ENCODE results near the gene PLD6.
A peak's percentile ranks its signal among the peaks of the same experiment; 100 is the strongest.

The PLD6 gene

GRCh38 chr17:17217995-17218394, 11.9 kb upstream of the PLD6 start:
- Histone ChIP-seq H3K36me3 (ENCODE audit: control insufficient read depth in 1 of 2, insufficient read depth in 2 of 2, low read length in 2 of 2) (peaks cover 77 to 87% of the 10 kb centered on the region in 2 experiments), H2BK120ac (ENCODE audit: insufficient read depth, low read length, poor library complexity) (no peak overlapping the region), H2BK12ac (ENCODE audit: low read length) (no peak overlapping the region), H3K9ac (ENCODE audit: low read length) (no peak overlapping the region), H2BK5ac (ENCODE audit: low read depth, low read length, poor library complexity) (no peak overlapping the region), H4K8ac (ENCODE audit: low read depth, low read length) (no peak overlapping the region), H3K79me2 (ENCODE audit: control insufficient read depth, insufficient read depth, low read length, poor library complexity) (no peaks in the 10 kb centered on the region), H3K14ac (ENCODE audit: low read length) (no peak overlapping the region), H3K23ac (ENCODE audit: low read length) (no peak overlapping the region), H2AK5ac (ENCODE audit: low read length) (no peak overlapping the region), H3K27ac (ENCODE audit: low read depth, low read length) (no peak overlapping the region), H3K4me2 (ENCODE audit: low read length) (no peak overlapping the region), H3K79me1 (ENCODE audit: low read length) (no peaks in the 10 kb centered on the region), H3K9me3 (ENCODE audit: insufficient read depth, low read depth, low read length) (peaks cover 4% of the 10 kb centered on the region), H2AFZ (ENCODE audit: insufficient read depth, low read length, poor library complexity) (no peak overlapping the region), H3K4me3 (ENCODE audit: low read depth, low read length) (no peak overlapping the region), H3K4me1 (ENCODE audit: control insufficient read depth in 1 of 2, insufficient read depth in 2 of 2, low read length in 2 of 2) (no peaks in the 10 kb centered on the region), H4K91ac (ENCODE audit: low read depth, low read length) (no peak overlapping the region), H3K27me3 (ENCODE audit: insufficient read depth, low read length) (no peaks in the 10 kb centered on the region), H4K12ac (ENCODE audit: low read depth, low read length) (no peak overlapping the region), H3K4ac (ENCODE audit: low read depth, low read length) (no peak overlapping the region), H3K18ac (ENCODE audit: low read length) (no peak overlapping the region)
- no CpG with 5 or more reads among the region's 3 CpGs for WGBS (ENCODE audit: extremely low coverage, insufficient coverage, insufficient read length)
- no peak for DNase-seq

- Histone ChIP-seq H3K27ac (ENCODE audit: low read depth, low read length) (no peak overlapping the region), H4K12ac (ENCODE audit: low read depth, low read length) (no peak overlapping the region), H4K8ac (ENCODE audit: low read depth, low read length) (no peak overlapping the region), H4K91ac (ENCODE audit: low read depth, low read length) (no peak overlapping the region), H2BK120ac (ENCODE audit: insufficient read depth, low read length, poor library complexity) (no peak overlapping the region), H3K4me3 (ENCODE audit: low read depth, low read length) (no peak overlapping the region), H3K23ac (ENCODE audit: low read length) (no peak overlapping the region), H2AK5ac (ENCODE audit: low read length) (no peak overlapping the region), H3K36me3 (ENCODE audit: control insufficient read depth in 1 of 2, insufficient read depth in 2 of 2, low read length in 2 of 2) (peaks cover 71 to 82% of the 10 kb centered on the region in 2 experiments), H2AFZ (ENCODE audit: insufficient read depth, low read length, poor library complexity) (no peak overlapping the region), H3K18ac (ENCODE audit: low read length) (no peak overlapping the region), H3K9ac (ENCODE audit: low read length) (no peak overlapping the region), H3K14ac (ENCODE audit: low read length) (no peak overlapping the region), H2BK5ac (ENCODE audit: low read depth, low read length, poor library complexity) (no peak overlapping the region), H3K27me3 (ENCODE audit: insufficient read depth, low read length) (no peaks in the 10 kb centered on the region), H3K9me3 (ENCODE audit: insufficient read depth, low read depth, low read length) (peaks cover 4% of the 10 kb centered on the region), H3K79me1 (ENCODE audit: low read length) (no peaks in the 10 kb centered on the region), H3K4me1 (ENCODE audit: control insufficient read depth in 1 of 2, insufficient read depth in 2 of 2, low read length in 2 of 2) (no peaks in the 10 kb centered on the region), H3K4ac (ENCODE audit: low read depth, low read length) (no peak overlapping the region), H3K79me2 (ENCODE audit: control insufficient read depth, insufficient read depth, low read length, poor library complexity) (no peaks in the 10 kb centered on the region), H3K4me2 (ENCODE audit: low read length) (no peak overlapping the region), H2BK12ac (ENCODE audit: low read length) (no peak overlapping the region)
- no peak for DNase-seq
- no CpG with 5 or more reads among the region's 16 CpGs for WGBS (ENCODE audit: extremely low coverage, insufficient coverage, insufficient read length)
These were observed 10.6 kb upstream of the PLD6 start for GRCh38 chr17:17216776-17217175.

- H4K8ac ChIP-seq (ENCODE audit: low read depth, low read length) = no peak overlapping the region
- no peak overlapping the region for H2AK5ac ChIP-seq (ENCODE audit: low read length)
- no peak overlapping the region for H2BK5ac ChIP-seq (ENCODE audit: low read depth, low read length, poor library complexity)
- no peak overlapping the region for H3K18ac ChIP-seq (ENCODE audit: low read length)
- no peak overlapping the region for H3K4me2 ChIP-seq (ENCODE audit: low read length)
- H2BK12ac ChIP-seq (ENCODE audit: low read length) = no peak overlapping the region
- peaks cover 4% of the 10 kb centered on the region for H3K9me3 ChIP-seq (ENCODE audit: insufficient read depth, low read depth, low read length)
- H4K12ac ChIP-seq (ENCODE audit: low read depth, low read length) = no peak overlapping the region
- no peaks in the 10 kb centered on the region for H3K79me1 ChIP-seq (ENCODE audit: low read length)
- H3K36me3 ChIP-seq (ENCODE audit: control insufficient read depth in 1 of 2, insufficient read depth in 2 of 2, low read length in 2 of 2) = peaks cover 67 to 81% of the 10 kb centered on the region in 2 experiments
- H4K91ac ChIP-seq (ENCODE audit: low read depth, low read length) = no peak overlapping the region
- no peaks in the 10 kb centered on the region for H3K27me3 ChIP-seq (ENCODE audit: insufficient read depth, low read length)
- H3K4me3 ChIP-seq (ENCODE audit: low read depth, low read length) = peak overlapping the region; percentile 13
- H3K9ac ChIP-seq (ENCODE audit: low read length) = no peak overlapping the region
- no peaks in the 10 kb centered on the region for H3K4me1 ChIP-seq (ENCODE audit: control insufficient read depth in 1 of 2, insufficient read depth in 2 of 2, low read length in 2 of 2)
- H3K79me2 ChIP-seq (ENCODE audit: control insufficient read depth, insufficient read depth, low read length, poor library complexity) = no peaks in the 10 kb centered on the region
- H2AFZ ChIP-seq (ENCODE audit: insufficient read depth, low read length, poor library complexity) = no peak overlapping the region
- H3K23ac ChIP-seq (ENCODE audit: low read length) = no peak overlapping the region
- no peak for DNase-seq
- no peak overlapping the region for H3K4ac ChIP-seq (ENCODE audit: low read depth, low read length)
- no peak overlapping the region for H3K14ac ChIP-seq (ENCODE audit: low read length)
- no peak overlapping the region for H3K27ac ChIP-seq (ENCODE audit: low read depth, low read length)
- H2BK120ac ChIP-seq (ENCODE audit: insufficient read depth, low read length, poor library complexity) = no peak overlapping the region
- WGBS (ENCODE audit: extremely low coverage, insufficient coverage, insufficient read length) = no CpG with 5 or more reads among the region's 17 CpGs
These were observed 10.1 kb upstream of the PLD6 start for GRCh38 chr17:17216236-17216635.

- no peak overlapping the region for H3K18ac ChIP-seq (ENCODE audit: low read length)
- H3K9ac ChIP-seq (ENCODE audit: low read length) = no peak overlapping the region
- H2BK5ac ChIP-seq (ENCODE audit: low read depth, low read length, poor library complexity) = no peak overlapping the region
- H3K9me3 ChIP-seq (ENCODE audit: insufficient read depth, low read depth, low read length) = peaks cover 4% of the 10 kb centered on the region
- H4K8ac ChIP-seq (ENCODE audit: low read depth, low read length) = no peak overlapping the region
- DNase-seq = no peak
- H3K4me1 ChIP-seq (ENCODE audit: control insufficient read depth in 1 of 2, insufficient read depth in 2 of 2, low read length in 2 of 2) = no peaks in the 10 kb centered on the region
- H3K27ac ChIP-seq (ENCODE audit: low read depth, low read length) = no peak overlapping the region
- H3K23ac ChIP-seq (ENCODE audit: low read length) = no peak overlapping the region
- H3K4ac ChIP-seq (ENCODE audit: low read depth, low read length) = no peak overlapping the region
- no peaks in the 10 kb centered on the region for H3K79me2 ChIP-seq (ENCODE audit: control insufficient read depth, insufficient read depth, low read length, poor library complexity)
- no peaks in the 10 kb centered on the region for H3K79me1 ChIP-seq (ENCODE audit: low read length)
- no peak overlapping the region for H4K12ac ChIP-seq (ENCODE audit: low read depth, low read length)
- no peak overlapping the region for H4K91ac ChIP-seq (ENCODE audit: low read depth, low read length)
- no peak overlapping the region for H2BK120ac ChIP-seq (ENCODE audit: insufficient read depth, low read length, poor library complexity)
- H3K4me3 ChIP-seq (ENCODE audit: low read depth, low read length) = no peak overlapping the region
- H3K4me2 ChIP-seq (ENCODE audit: low read length) = no peak overlapping the region
- H3K14ac ChIP-seq (ENCODE audit: low read length) = no peak overlapping the region
- no peak overlapping the region for H2AFZ ChIP-seq (ENCODE audit: insufficient read depth, low read length, poor library complexity)
- WGBS (ENCODE audit: extremely low coverage, insufficient coverage, insufficient read length) = no CpG with 5 or more reads among the region's 8 CpGs
- no peak overlapping the region for H2BK12ac ChIP-seq (ENCODE audit: low read length)
- no peak overlapping the region for H2AK5ac ChIP-seq (ENCODE audit: low read length)
- H3K36me3 ChIP-seq (ENCODE audit: control insufficient read depth in 1 of 2, insufficient read depth in 2 of 2, low read length in 2 of 2) = peaks cover 61 to 76% of the 10 kb centered on the region in 2 experiments
- no peaks in the 10 kb centered on the region for H3K27me3 ChIP-seq (ENCODE audit: insufficient read depth, low read length)
These were observed 9.4 kb upstream of the PLD6 start for GRCh38 chr17:17215575-17215974.

Measured in trophoblast cell (in vitro differentiated cells and primary cell).